Central memory CD4-positive, alpha-beta T cell (primary cell): ENCODE results near the gene SGIP1.

ENCODE experiments used
- DNase-seq: peaks from one replicate; pipeline ENCODE4 v3.0.0; 2022

SGIP1 gene

GRCh38 chr1:66525086-66525485 lies 8.9 kb upstream of the SGIP1 start:
- DNase-seq: no peak

- no peak for DNase-seq
Measured at GRCh38 chr1:66526036-66526435, 7.9 kb upstream of the SGIP1 start.

GRCh38 chr1:66526991-66527390 lies 7.0 kb upstream of the SGIP1 start:
- DNase-seq: no peak

DNA sequence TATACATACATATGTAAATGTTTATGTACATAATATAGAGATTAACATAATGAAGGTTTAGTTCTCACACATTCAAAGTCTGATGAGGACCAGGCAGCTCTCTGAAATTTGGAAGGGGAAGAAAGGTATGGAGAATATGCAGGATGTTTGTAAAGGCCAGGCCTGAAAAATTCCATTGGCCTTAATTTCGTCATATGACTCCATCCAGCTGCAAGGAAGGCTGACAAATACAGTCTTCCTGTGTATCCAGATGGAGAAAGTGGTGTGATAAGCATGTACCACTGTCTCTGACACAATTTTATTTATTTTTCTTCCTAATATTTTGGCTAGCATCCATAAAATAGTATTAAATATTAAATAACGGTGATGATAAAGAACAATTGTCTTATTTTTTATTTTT lies 6.3 kb upstream of the SGIP1 start:
- no peak for DNase-seq

GRCh38 chr1:66528580-66528979 lies 5.4 kb upstream of the SGIP1 start:
- no peak for DNase-seq

GRCh38 chr1:66532214-66532613 lies 1.7 kb upstream of the SGIP1 start:
- no peak for DNase-seq

DNA sequence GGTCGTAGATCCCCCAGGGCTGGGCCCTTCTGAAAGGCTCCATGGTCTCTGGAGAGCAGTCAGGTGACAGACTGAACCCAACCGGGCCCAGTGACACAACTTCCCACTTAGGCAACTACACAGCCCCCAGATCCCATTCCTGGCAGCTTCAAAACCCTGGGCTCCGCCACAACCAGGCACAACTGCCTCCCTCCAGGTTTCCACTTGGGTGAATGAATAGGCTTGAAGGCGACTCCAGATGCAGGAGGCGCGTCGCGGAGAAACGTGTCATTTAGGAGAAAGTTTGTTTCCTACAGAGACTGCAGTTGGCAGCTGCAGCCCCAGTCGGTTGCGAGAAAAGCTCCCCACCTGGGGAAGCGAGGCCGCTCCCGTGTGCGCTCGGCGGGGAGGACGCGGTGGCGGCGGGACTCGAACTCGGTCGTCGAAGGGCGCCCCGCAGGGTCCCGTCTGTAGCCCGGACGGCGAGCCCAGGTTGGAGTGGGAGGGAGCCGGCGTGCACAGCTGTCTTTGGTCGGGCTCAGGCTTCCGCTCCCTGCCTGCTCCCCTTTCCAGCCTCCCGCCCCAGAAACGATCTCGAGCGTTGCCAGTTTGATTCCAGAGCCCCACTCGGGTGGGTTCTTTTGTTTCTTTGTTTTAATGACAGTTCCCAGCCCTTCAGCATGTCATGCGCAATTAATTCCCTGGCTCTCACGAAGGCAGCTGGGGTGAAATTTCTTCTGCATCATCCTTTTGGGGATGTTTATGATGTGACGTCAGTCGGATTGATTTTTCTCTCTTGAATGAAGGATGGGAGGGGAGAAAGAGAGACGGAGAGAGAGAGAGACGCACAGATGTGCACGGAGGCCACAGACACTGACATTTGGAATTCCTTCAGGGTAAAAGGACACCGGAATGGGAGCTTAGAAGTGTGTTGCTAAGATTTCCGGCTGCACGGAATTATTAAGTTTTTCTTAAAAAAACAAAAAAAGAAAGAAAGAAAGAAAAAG lies 862 bp upstream of the SGIP1 start:
- no peak for DNase-seq

DNA sequence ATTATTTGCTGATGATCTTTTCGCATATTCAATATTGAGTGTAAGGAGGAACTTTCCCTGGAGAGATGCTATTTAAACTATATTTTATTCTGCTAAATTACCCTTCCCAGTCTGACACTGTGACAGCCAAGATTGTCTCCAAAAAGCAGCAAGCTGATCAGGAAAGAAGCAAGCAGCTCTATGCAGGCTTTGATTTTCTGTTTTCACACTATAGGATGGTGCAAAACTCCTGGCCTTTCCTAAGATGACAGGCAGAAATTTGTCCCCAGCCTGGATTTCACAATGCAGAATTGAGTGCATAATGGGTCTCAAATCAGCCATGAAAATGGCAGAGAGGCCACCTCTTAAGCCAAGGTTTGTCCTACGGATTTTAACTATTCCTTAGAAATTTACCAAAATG lies 1.1 kb downstream of the SGIP1 start:
- no peak for DNase-seq

- no peak for DNase-seq
Measured at GRCh38 chr1:66535853-66536252, 1.9 kb downstream of the SGIP1 start.

DNA sequence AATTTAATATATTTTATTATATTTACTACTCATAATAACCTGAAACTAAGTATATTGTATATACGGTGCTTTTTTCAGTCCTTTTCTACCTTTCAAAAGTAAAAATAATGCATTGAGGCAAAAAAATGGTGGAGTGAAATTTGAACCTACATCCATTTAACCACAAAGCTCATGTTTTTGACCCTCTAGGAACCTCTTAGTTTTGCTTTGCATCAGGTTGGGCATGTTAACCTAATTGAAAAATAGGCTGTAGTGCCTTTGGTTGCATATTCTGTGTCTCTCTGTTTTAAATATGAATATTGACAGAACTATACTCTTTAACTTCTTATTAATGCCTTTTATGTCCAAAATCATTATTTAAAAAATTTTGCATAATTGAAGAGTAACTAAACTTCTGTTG lies 3.8 kb downstream of the SGIP1 start:
- DNase-seq: no peak

DNA sequence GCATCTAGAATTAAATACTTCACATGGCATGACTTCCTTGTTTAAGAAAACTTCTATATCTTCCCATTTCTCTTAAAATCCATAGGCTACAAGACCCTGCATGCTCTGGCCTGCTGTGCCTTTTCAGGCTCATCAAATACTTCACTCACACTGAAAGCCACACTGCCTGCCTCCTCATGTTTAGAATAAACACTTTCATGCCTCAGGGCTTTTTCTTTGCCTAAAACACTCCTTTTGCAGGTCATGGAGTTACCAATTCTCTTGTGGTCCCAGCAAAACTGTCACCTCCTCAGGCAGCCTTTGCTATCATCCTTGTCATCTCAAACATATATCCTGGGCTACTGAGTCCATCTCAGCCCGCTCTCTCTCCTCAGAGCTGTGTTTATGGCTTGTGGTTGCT lies 5.5 kb downstream of the SGIP1 start:
- no peak for DNase-seq

GRCh38 chr1:66540434-66541032 lies 6.6 kb downstream of the SGIP1 start:
- DNase-seq: no peak

- no peak for DNase-seq
Measured at GRCh38 chr1:66542314-66542713, 8.4 kb downstream of the SGIP1 start.

GRCh38 chr1:66542811-66543767 lies 9.1 kb downstream of the SGIP1 start:
- no peak for DNase-seq

- DNase-seq: no peak
Measured at GRCh38 chr1:66546047-66546810, 12.3 kb downstream of the SGIP1 start.

DNA sequence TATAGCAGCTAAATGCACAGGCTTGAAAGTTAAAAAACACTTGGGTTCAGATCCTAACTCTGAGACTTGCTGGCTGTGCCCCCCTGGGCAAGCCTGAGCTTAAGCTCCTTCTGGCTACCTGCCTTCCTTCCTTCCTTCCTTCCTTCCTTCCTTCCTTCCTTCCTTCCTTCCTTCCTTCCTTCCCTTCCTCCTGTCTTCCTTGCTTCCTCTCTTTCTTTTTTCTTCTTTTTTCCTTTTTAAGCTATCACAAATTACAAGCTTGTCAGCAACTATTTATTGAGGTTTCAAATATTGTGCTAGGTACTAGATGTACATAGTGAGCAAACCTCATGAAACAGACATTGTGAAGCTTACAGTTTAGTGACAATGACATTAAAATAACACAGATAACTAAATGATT lies 15.1 kb downstream of the SGIP1 start:
- DNase-seq: no peak

- no peak for DNase-seq
Measured at GRCh38 chr1:66550243-66550642, 16.3 kb downstream of the SGIP1 start.

DNA sequence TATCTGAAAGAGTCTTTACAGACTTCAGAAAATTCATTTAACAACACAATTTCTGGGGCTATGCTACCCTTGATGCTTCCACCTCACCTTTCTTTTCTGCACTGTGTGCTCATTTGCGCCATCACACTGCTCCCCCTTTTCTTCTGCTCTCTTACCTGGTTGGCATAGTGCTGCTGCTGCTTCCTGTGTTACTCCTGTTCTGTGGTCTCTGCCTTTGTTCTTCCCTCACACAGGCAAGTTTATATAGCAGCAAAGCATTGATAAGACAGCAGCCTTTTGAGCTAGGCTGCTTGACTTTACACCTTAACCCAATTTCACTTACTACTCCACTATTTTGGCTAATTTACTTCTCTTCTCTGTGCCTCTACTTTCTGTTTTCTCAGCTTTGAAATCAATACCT lies 18.3 kb downstream of the SGIP1 start:
- no peak for DNase-seq

GRCh38 chr1:66552829-66553228 lies 18.9 kb downstream of the SGIP1 start:
- DNase-seq: no peak

DNA sequence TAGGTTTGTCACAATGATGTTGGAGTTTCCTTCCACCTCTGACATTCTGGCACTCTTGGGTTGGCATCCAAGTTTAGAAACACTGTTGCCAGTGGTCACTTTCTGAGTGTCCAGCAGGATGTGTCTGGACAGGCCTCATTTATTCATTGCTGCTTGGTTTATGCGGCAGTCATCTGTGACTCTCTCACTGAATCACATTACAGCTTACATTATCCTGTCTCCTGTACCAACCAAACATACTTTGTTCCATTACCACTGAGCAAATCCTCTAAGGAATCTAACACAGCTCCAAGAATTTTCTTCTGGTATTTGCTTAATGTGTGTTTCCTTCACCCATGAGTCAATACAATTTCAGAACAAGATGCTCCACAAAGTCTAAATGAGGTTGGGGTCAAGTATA lies 19.9 kb downstream of the SGIP1 start:
- DNase-seq: no peak

DNA sequence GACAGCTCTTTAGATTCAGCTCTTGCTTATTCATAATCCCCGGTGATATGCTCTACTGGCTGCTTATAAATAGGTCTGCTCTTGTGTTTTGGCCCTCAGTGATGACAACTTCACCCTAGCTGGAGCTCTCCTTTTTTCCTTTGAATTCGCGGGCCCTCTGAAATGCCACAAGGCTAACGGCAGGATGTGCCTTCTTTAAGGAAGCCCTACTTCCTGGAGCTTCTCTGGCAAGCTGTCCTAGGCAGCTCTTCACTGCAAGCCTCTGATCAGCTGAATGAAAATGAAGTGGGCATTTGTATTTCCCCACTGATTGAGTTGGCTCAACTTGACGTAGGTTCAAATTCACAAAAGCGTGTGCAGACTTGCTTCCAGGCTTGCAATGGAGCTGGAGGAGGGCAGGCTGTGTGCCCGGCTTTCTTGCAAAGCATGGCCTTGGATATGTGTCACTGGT lies 22.2 kb downstream of the SGIP1 start:
- no peak for DNase-seq

DNA sequence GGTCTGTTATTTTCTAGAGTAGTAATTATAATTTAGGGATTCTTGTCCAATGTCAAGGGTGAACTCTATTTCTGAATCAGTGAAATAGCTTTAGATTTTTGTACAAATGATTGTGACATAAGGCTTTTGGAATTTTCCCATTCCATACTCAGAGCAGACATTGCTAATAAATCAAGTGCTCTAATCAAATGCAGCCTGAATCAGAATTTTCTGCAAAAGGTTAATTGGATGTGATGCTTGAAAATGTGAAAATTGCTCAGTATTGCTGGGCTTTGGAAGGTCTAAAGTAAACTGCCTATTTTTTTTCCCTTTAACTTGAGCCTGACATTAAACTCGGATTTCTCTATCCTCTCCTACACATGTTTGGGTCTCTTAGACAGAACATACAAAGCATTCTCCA lies 23.2 kb downstream of the SGIP1 start:
- no peak for DNase-seq
